Measurements from ENCODE around the gene GSTP1. TPM values are rescaled to one million over a fixed set of nuclear protein-coding genes. Genes with fewer than 3 reads are reported as not detected.

GSTP1 gene
- total and polyA plus RNA-seq, 9 of the 15 experiments (the other 6 are each of a cell fraction or from before 2014, with no cell fraction given) = 592 to 2,150 (median 1,204) TPM

DNA sequence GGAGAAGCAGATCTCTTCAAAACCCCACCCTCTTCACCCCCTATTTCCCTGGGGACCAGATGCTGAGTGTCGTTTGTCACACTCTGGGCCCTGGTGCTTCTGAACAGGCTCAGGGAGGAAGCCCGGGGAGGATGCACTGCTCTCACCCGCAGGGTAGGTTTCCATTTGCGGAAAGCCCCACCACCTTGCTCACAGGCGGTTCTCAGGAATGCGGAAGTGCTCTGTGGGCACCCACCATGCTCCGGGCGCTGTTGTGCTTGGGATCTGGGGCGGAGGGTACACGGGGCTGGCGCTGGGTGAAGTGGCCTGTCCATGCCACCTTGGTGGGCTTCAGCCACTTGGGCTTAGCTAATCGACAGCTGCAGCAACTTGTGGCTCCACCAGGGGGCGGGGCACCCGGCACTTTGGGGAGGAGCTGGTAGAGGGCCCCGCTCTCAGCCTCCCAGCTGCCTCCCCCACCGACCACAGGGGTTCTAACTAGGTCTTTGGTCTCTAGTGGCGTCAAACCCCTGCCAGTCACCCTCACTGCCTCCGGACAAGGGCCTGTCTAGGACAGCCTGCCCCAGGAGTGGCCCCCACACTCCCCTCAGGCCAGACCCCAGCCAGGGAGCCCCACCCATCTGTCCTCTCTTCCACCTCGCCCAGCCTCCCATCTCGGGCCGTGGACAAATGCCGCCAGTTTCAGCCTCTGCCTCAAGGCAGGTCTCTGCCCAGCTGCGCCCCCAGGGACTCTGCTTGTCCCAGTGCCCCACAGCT lies 30.5 kb downstream of the GSTP1 start (continued):
- TF ChIP-seq XRCC5 (IDR thresholded peaks at IDR 0.05; ENCODE audit: low read depth, low read length) = 0 out of 2 replicates have a peak, but pooled peaks have one; percentile 48
- no peak for TF ChIP-seq GTF2F1 (IDR thresholded peaks at IDR 0.05; ENCODE audit: low read depth, low read length)
- no peak for TF ChIP-seq SMAD4 (CRISPR knock-in tag; conservative IDR thresholded peaks at IDR 0.05)
- peak; percentile 26 for TF ChIP-seq SAP30 (IDR thresholded peaks at IDR 0.05; ENCODE audit: borderline replicate concordance, insufficient read depth, low read depth, low read length, poor library complexity, severe bottlenecking)
- peak; percentile 47; the same call in 1 of the 2 replicates for TF ChIP-seq RBFOX2 (IDR thresholded peaks at IDR 0.05; ENCODE audit: low read depth, low read length)
- TF ChIP-seq NFYB (IDR thresholded peaks at IDR 0.05; ENCODE audit: extremely low read depth, insufficient read length) = no peak
- TF ChIP-seq, protein P1, sequence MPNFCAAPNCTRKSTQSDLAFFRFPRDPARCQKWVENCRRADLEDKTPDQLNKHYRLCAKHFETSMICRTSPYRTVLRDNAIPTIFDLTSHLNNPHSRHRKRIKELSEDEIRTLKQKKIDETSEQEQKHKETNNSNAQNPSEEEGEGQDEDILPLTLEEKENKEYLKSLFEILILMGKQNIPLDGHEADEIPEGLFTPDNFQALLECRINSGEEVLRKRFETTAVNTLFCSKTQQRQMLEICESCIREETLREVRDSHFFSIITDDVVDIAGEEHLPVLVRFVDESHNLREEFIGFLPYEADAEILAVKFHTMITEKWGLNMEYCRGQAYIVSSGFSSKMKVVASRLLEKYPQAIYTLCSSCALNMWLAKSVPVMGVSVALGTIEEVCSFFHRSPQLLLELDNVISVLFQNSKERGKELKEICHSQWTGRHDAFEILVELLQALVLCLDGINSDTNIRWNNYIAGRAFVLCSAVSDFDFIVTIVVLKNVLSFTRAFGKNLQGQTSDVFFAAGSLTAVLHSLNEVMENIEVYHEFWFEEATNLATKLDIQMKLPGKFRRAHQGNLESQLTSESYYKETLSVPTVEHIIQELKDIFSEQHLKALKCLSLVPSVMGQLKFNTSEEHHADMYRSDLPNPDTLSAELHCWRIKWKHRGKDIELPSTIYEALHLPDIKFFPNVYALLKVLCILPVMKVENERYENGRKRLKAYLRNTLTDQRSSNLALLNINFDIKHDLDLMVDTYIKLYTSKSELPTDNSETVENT (CRISPR knock-in tag; IDR thresholded peaks at IDR 0.05) = no peak
- TF ChIP-seq STAT5B (CRISPR knock-in tag; IDR thresholded peaks at IDR 0.05) = no peak
- TF ChIP-seq ZNF644 (tag; IDR thresholded peaks at IDR 0.05; ENCODE audit: low read depth) = no peak
- no peak; the same call in 1 of the 2 replicates for TF ChIP-seq PHF8 (IDR thresholded peaks at IDR 0.05; ENCODE audit: borderline replicate concordance, low read length)
- TF ChIP-seq ZNF143 (CRISPR knock-in tag; IDR thresholded peaks at IDR 0.05) = peak; percentile 25; the same call in 1 of the 2 replicates
- TF ChIP-seq ZNF699 (CRISPR knock-in tag; IDR thresholded peaks at IDR 0.05; ENCODE audit: insufficient replicate concordance) = no peak
- TF ChIP-seq GTF2E2 (tag; IDR thresholded peaks at IDR 0.05) = no peak
- TF ChIP-seq IFI16 (CRISPR knock-in tag; IDR thresholded peaks at IDR 0.05) = no peak
- TF ChIP-seq SOX6 (IDR thresholded peaks at IDR 0.05) = no peak
- no peak for TF ChIP-seq ZNF12 (CRISPR knock-in tag; IDR thresholded peaks at IDR 0.05)
- TF ChIP-seq SRF (CRISPR knock-in tag; IDR thresholded peaks at IDR 0.05) = 0 out of 4 replicates have a peak, but pooled peaks of 1 of the 2 experiments have one; percentile 14
- no peak for TF ChIP-seq NFRKB (IDR thresholded peaks at IDR 0.05; ENCODE audit: low read depth)
- no peak for TF ChIP-seq MEF2D (tag; conservative IDR thresholded peaks at IDR 0.05; ENCODE audit: low read depth)
- peak; percentile 8; the same call in 1 of the 2 replicates for TF ChIP-seq ELF4 (CRISPR knock-in tag; IDR thresholded peaks at IDR 0.05)
- TF ChIP-seq RBM34 (IDR thresholded peaks at IDR 0.05; ENCODE audit: borderline replicate concordance, insufficient read depth, low read length) = no peak
- no peak for TF ChIP-seq TCFL5 (CRISPR knock-in tag; conservative IDR thresholded peaks at IDR 0.05)
- no peak for TF ChIP-seq ADNP (tag; IDR thresholded peaks at IDR 0.05)
- TF ChIP-seq ESRRB (CRISPR knock-in tag; IDR thresholded peaks at IDR 0.05; ENCODE audit: borderline replicate concordance) = no peak
